Progenitor cell of endocrine pancreas (in vitro differentiated cells): ENCODE data around the gene CYBC1. TPM values are rescaled to one million over a fixed set of nuclear protein-coding genes. Genes with fewer than 3 reads are reported as not detected.

Source experiments
- DNase-seq: peaks from one replicate; pipeline ENCODE4 v3.0.0; 2021; ENCODE audit warnings: low spot score; ENCODE audit not compliant: unreplicated experiment
- H3K27ac Mint-ChIP-seq: 2 replicates; pipeline ENCODE4 v1.8.0; 2021; ENCODE audit warnings: mild to moderate bottlenecking, moderate library complexity, mixed read lengths
- H3K27me3 Mint-ChIP-seq: 2 replicates; pipeline ENCODE4 v1.8.0; 2021; ENCODE audit warnings: mixed read lengths
- H3K36me3 Mint-ChIP-seq: 2 replicates; pipeline ENCODE4 v1.8.0; 2022; ENCODE audit warnings: mixed read lengths; ENCODE audit not compliant: insufficient read depth
- H3K4me1 Mint-ChIP-seq: 2 replicates; pipeline ENCODE4 v1.8.0; 2021; ENCODE audit warnings: low read depth, mixed read lengths
- H3K4me3 Mint-ChIP-seq: 2 replicates; pipeline ENCODE4 v1.8.0; 2021; ENCODE audit warnings: low read depth, mild to moderate bottlenecking, moderate library complexity, mixed read lengths
- H3K9me3 Mint-ChIP-seq: 2 replicates; pipeline ENCODE4 v1.8.0; 2021; ENCODE audit warnings: low read depth, mixed read lengths
- total RNA-seq: library from RNA; stranded (reverse); gene quantifications from 2 replicates; pipeline ENCODE4 v1.2.1, GENCODE V29; 2021
- TF ChIP-seq, protein P1 (sequence below): fragments of 200-600 bp; sonication (generic); IDR thresholded peaks from one replicate; pipeline ENCODE4 v1.5.0; 2021; ENCODE audit warnings: antibody characterized with exemption, mild to moderate bottlenecking; ENCODE audit not compliant: unreplicated experiment

The CYBC1 gene
- total RNA-seq, 1 donor from 2014 or later = 117 TPM

DNA sequence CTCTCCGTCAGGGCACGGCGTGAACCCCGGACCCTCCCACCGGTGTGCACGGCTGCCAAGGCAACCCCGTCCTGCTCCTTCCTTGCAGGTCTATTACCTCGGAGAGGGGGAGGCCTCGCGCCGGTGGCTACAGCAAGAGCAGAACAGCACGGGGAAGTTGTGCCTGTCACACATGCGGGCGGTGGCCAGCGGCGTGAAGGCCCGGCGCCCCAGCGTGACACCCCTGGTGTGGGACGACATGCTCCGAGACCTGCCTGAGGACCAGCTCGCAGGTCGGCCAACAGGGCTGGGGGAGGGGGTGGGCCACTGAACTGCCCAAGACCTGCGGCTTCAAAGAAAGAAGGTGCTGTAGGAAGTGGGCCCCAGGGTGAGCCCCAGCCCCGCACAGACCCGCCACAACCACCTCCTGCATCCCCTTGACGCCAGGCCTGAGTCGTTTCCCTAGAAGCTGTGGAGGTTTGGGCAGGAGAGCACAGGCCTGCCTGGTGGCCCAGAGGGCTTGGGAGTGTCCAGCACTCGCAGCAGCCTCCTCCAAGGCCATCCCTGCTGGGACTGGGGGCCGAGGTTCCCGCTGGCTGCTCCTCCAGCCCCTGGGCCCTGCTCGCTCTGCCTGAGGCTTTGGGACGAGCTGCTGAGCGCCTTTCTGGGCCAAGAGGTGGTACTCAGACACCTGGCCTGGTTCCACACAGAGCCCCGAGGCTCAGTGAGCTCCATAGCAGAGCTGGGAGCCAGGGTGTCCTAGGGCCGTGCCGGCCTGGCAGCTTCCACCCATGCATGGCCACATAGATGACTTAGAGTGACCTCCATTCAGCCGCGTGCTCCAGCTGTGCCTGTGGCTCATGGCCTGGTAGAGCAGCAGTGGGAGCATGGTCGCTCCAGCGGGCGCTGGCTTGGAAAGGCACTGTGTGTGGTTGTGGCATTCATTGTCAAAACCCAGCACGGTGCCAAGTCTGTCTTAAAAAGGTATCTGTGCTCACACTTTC is 14.7 kb downstream of the CYBC1 start:
- H3K4me3 Mint-ChIP-seq = no peak overlapping the region
- peaks cover 3% of the 10 kb centered on the region for H3K36me3 Mint-ChIP-seq
- no peak for DNase-seq
- no peak overlapping the region for H3K27ac Mint-ChIP-seq
- TF ChIP-seq, protein P1, sequence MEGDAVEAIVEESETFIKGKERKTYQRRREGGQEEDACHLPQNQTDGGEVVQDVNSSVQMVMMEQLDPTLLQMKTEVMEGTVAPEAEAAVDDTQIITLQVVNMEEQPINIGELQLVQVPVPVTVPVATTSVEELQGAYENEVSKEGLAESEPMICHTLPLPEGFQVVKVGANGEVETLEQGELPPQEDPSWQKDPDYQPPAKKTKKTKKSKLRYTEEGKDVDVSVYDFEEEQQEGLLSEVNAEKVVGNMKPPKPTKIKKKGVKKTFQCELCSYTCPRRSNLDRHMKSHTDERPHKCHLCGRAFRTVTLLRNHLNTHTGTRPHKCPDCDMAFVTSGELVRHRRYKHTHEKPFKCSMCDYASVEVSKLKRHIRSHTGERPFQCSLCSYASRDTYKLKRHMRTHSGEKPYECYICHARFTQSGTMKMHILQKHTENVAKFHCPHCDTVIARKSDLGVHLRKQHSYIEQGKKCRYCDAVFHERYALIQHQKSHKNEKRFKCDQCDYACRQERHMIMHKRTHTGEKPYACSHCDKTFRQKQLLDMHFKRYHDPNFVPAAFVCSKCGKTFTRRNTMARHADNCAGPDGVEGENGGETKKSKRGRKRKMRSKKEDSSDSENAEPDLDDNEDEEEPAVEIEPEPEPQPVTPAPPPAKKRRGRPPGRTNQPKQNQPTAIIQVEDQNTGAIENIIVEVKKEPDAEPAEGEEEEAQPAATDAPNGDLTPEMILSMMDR = no peak
- no peaks in the 10 kb centered on the region for H3K27me3 Mint-ChIP-seq
- no peaks in the 10 kb centered on the region for H3K4me1 Mint-ChIP-seq
- H3K9me3 Mint-ChIP-seq = no peaks in the 10 kb centered on the region

DNA sequence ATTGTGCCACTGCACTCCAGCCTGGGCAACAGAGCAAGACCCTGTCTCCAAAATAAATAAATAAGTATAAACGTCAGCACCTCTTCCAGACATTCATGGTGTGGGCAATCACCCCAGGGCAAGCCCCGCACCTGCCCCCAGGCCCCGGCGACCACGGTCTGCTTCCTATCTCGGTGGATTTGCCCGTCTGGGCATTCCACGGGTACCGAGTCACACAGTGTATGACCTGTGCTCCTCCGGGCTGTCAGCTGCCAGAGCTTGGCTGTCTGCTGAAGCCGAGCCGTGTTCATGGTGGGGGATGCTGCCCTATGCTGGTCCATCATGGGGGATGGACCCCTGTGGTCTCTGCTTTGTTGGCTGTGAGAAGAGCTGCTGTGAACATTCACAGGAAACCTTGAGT is 15.4 kb downstream of the CYBC1 start:
- TF ChIP-seq, protein P1 = no peak

DNA sequence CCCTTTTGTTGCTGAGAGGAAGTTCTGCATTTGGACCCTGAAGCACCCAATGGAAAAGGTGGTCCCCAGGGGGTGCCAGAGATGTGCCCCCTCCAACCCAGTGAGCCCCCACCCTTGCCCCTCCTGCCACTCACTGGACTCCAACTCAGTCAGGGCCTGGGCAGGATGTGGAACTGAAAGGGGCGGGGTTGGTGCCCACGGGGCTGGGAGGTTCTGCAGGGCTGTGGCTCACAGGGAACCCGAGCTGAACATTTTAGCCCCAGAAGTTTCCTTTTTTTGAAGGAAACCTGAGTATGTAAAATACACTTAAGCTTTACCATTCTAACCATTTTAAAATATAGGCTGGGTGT is 16.4 kb downstream of the CYBC1 start:
- Mint-ChIP-seq H3K4me1 (no peaks in the 10 kb centered on the region), H3K27me3 (no peaks in the 10 kb centered on the region), H3K36me3 (peaks cover 4% of the 10 kb centered on the region), H3K27ac (no peak overlapping the region), H3K9me3 (no peaks in the 10 kb centered on the region), H3K4me3 (no peak overlapping the region)
- no peak for DNase-seq
- TF ChIP-seq, protein P1 = no peak

More for the DNA sequence above, 15.4 kb downstream of the CYBC1 start:
- Mint-ChIP-seq H3K4me3 (no peak overlapping the region), H3K36me3 (peaks cover 4% of the 10 kb centered on the region), H3K27ac (no peak overlapping the region), H3K27me3 (no peaks in the 10 kb centered on the region), H3K9me3 (no peaks in the 10 kb centered on the region), H3K4me1 (no peaks in the 10 kb centered on the region)
- DNase-seq = no peak

DNA sequence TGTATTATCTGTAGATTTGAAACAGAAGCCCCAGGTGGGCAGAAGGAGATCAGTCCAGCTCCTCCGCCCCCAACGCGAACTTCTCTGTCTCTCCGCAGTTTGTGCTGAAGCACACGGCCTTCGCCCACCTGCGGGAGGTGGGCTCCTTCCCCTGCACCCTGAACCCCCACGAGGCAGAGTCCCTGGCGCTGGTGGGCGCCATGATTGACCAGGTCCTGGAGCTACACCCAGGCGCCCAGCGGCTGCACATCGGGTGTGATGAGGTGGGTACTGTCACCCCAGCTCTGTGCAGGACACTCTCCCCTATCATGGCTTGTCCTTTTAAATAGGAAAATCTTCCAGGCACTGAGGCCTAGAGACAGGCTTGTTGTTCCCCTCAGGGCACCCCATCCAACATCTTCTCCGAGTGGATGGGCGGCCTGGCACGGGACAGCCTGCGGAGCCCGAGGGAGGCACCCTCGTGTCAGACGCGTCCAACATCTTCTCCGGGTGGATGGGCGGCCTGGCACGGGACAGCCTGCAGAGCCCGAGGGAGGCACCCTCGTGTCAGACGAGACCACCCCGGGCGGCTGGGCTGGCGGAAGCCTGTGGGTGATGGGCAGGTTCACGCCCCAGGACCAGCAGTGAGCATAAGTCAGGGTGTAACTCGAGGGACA is 16.9 kb downstream of the CYBC1 start:
- Mint-ChIP-seq H3K27me3 (no peaks in the 10 kb centered on the region), H3K4me1 (no peaks in the 10 kb centered on the region), H3K4me3 (no peak overlapping the region)

DNA sequence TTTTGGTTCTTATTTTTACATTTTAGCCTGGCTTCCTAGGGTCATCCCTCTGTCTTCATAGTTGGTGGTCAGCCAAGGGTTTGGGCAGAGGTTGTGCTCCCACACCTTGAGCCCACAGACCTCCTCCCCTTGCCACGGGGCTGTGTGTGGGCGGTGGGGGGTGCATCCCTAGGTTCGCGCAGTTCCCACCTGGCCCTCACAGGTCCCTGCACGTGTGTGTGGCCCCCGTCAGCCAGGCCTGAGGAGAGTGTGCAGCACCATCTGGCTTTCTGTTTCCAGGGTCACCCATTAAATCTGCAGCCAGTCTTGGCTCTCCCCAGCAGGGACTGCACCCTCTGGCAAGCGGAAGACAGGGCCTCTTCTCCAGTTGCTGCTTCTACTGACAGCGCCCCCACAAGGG is 18.5 kb downstream of the CYBC1 start:
- Mint-ChIP-seq H3K27me3 (no peaks in the 10 kb centered on the region), H3K36me3 (peaks cover 1% of the 10 kb centered on the region), H3K4me3 (no peak overlapping the region), H3K27ac (no peak overlapping the region), H3K4me1 (no peaks in the 10 kb centered on the region), H3K9me3 (no peaks in the 10 kb centered on the region)
- TF ChIP-seq, protein P1 = no peak
- no peak for DNase-seq

More for the DNA sequence above, 16.9 kb downstream of the CYBC1 start:
- no peaks in the 10 kb centered on the region for H3K9me3 Mint-ChIP-seq
- peaks cover 4% of the 10 kb centered on the region for H3K36me3 Mint-ChIP-seq
- no peak for DNase-seq
- TF ChIP-seq, protein P1 = no peak
- no peak overlapping the region for H3K27ac Mint-ChIP-seq
